Natural killer cell (primary cell): ENCODE results near the gene PCED1A. TPM values are rescaled to one million over a fixed set of nuclear protein-coding genes. Genes with fewer than 3 reads are reported as not detected.

ENCODE experiments used
- ATAC-seq, 3 donors: fragments of 150-1000 bp in 2 of 3; fragments of 200-7000 bp in 1 of 3; cut with Tn5 transposase; 1 replicate in 1 of 3; 2 replicates in 2 of 3; pipeline ENCODE4 v1.10.0; 2021; ENCODE audit warnings: mild to moderate bottlenecking in 2 of 3, moderate library complexity in 2 of 3
- DNase-seq, 2 donors: peaks; one replicate each; pipeline versions ENCODE4 v3.0.0 to v3.0.0-alpha.2; 2013 to 2021; ENCODE audit warnings: mixed read lengths in 1 of 2
- H3K27ac ChIP-seq: one replicate; pipeline ENCODE4 v1.5.1; 2013; ENCODE audit warnings: mild to moderate bottlenecking, low read length
- H3K27me3 ChIP-seq: one replicate; pipeline ENCODE4 v1.6.1; 2013; ENCODE audit warnings: low read length; ENCODE audit not compliant: control insufficient read depth, insufficient read depth
- H3K36me3 ChIP-seq: one replicate; pipeline ENCODE4 v1.6.1; 2013; ENCODE audit warnings: low read length; ENCODE audit not compliant: control insufficient read depth, insufficient read depth
- H3K4me1 ChIP-seq: one replicate; pipeline ENCODE4 v1.6.1; 2013; ENCODE audit warnings: low read length; ENCODE audit not compliant: control insufficient read depth, insufficient read depth
- H3K4me3 ChIP-seq: one replicate; pipeline ENCODE4 v1.5.1; 2013; ENCODE audit warnings: low read length
- H3K9me3 ChIP-seq: one replicate; pipeline ENCODE4 v1.6.1; 2013; ENCODE audit warnings: low read length; ENCODE audit not compliant: control insufficient read depth, insufficient read depth
- H3K27ac Mint-ChIP-seq, 2 donors: one replicate each; pipeline ENCODE4 v1.8.0; 2022; ENCODE audit warnings: mild to moderate bottlenecking in 2 of 2, mixed read lengths in 2 of 2, moderate library complexity in 1 of 2
- H3K27me3 Mint-ChIP-seq, 2 donors: one replicate each; pipeline ENCODE4 v1.8.0; 2022; ENCODE audit warnings: low read depth in 2 of 2, mixed read lengths in 2 of 2
- H3K36me3 Mint-ChIP-seq: one replicate; pipeline ENCODE4 v1.8.0; 2022; ENCODE audit warnings: mixed read lengths
- H3K4me1 Mint-ChIP-seq, 2 donors: one replicate each; pipeline ENCODE4 v1.8.0; 2022; ENCODE audit warnings: mixed read lengths in 2 of 2
- H3K4me3 Mint-ChIP-seq: one replicate; pipeline ENCODE4 v1.8.0; 2022; ENCODE audit warnings: mild to moderate bottlenecking, moderate library complexity, mixed read lengths
- H3K9me3 Mint-ChIP-seq, 2 donors: one replicate each; pipeline ENCODE4 v1.8.0; 2022; ENCODE audit warnings: mixed read lengths in 2 of 2
- WGBS: methylation state at CpG from one replicate; pipeline ENCODE4 v1.1.7; 2013; ENCODE audit warnings: missing lambda C conversion rate; ENCODE audit not compliant: insufficient coverage; 5-methylcytosine and 5-hydroxymethylcytosine counted together
- intact Hi-C: fragments of 100-400 bp; cut with micrococcal nuclease; formaldehyde crosslinking; loops from one replicate; pipeline ENCODE4 v1.14.2; 2022
- total RNA-seq, 4 donors: library from RNA; stranded (reverse); fragments of 120-200 nt in 1 of 4; gene quantifications; one replicate each; pipeline versions ENCODE4 v1.2.3 to v1.2.4, GENCODE V29; 2013 to 2022
- TF ChIP-seq, protein P1 (sequence below): fragments of 200-600 bp; IDR thresholded peaks from one replicate; pipeline ENCODE4 v1.8.0; 2022; ENCODE audit warnings: antibody characterized with exemption

The PCED1A gene, protein sequence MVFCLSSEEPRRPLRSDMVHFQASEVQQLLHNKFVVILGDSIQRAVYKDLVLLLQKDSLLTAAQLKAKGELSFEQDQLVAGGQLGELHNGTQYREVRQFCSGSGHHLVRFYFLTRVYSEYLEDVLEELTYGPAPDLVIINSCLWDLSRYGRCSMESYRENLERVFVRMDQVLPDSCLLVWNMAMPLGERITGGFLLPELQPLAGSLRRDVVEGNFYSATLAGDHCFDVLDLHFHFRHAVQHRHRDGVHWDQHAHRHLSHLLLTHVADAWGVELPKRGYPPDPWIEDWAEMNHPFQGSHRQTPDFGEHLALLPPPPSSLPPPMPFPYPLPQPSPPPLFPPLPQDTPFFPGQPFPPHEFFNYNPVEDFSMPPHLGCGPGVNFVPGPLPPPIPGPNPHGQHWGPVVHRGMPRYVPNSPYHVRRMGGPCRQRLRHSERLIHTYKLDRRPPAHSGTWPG
- total RNA-seq, result 10 to 100 TPM; 70.3 to 76.5 (median 71.1) TPM
- 46.1 TPM for total RNA-seq (2013)

DNA sequence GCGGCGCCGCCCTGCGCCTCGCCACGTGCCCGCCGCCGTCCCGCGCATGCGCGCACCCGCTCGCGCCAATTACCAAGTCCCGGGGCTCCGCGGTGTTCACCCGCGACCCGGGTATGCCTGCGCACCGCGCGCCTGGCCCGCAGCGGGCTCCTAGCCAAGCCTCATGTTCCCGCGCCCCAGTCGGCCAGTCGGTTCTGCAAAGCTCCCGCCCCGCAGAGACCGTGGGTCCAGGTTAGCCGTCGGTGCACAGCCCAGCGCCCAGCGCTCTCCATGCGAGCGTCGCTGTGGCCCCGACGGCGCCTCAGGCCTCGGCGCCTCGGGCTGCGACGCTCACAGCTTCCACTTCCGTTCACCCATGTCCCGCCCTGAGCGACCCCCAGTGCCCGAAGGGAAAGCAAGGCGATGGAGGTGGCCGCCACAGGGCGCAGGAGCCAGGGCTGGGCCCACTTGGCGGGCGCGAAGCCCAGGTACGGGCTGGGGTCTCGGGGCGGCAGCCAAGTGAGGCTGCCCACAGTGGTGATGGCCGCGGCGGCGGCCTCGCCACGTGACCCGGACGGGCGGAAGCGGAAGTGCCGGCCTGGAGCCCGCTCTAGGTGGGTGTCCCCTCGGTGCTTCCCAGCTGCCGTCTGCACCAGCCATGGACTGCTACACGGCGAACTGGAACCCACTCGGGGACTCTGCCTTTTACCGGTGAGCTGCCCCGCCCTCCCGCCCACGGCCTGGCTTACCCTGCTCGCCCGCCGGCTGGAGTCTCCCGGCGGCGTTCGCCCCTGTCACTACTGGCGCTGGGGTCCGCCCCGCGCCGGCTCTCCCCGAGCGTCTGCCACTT lies at the start of gene PCED1A, which contains the start of gene VPS16:
PCED1A (minus strand) TSS at position 518 of the 829 bp plus-strand sequence. CDS start 743 bp downstream, outside the sequence.
VPS16 (plus strand) TSS at position 608 of the 829 bp plus-strand sequence; CDS start at position 638, 30 bp downstream.
- peaks cover 30 to 55% of the 10 kb centered on the region in 2 donors for H3K4me1 Mint-ChIP-seq
- WGBS, result 5% methylated on average over 98 of the region's 98 CpGs
- DNase-seq, result peak; percentile 90 to 94

DNA sequence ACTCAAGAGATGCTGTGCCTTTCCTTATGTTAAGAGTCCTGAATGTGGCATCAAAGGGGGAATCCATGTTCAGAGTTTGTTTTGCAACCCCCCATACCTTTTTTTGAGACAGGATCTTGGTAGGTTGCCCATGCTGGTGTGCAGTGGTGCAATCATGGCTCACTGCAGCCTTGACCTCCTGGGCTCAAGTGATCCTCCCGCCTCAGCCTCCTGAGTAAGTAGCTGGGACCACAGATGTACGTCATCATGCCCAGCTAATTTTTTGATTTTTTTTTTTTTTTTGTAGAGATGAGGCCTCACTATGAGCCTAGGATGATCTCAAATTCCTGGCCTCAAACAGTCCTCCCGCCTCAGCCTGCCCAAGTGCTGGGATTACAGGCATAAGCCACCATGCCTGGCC lies 49.3 kb upstream of the PCED1A start:
- H3K4me3 ChIP-seq, result no peak overlapping the region
- Mint-ChIP-seq H3K27me3 (no peaks in the 10 kb centered on the region), H3K27ac (peak overlapping the region; percentile 53 to 54), H3K4me3 (no peak overlapping the region), H3K9me3 (no peaks in the 10 kb centered on the region), H3K36me3 (no peaks in the 10 kb centered on the region), H3K4me1 (peaks cover 80 to 82% of the 10 kb centered on the region in 2 donors)
- DNase-seq (no peak), ATAC-seq (no peak)
- H3K9me3 ChIP-seq, result no peaks in the 10 kb centered on the region
- no peak overlapping the region for H3K27ac ChIP-seq
- intact Hi-C loops, result no loop called here
- H3K36me3 ChIP-seq, result no peaks in the 10 kb centered on the region
- H3K27me3 ChIP-seq, result no peaks in the 10 kb centered on the region
- H3K4me1 ChIP-seq, result peaks cover 2% of the 10 kb centered on the region
- 94% methylated on average over 3 of the region's 3 CpGs for WGBS
- TF ChIP-seq, protein P1, sequence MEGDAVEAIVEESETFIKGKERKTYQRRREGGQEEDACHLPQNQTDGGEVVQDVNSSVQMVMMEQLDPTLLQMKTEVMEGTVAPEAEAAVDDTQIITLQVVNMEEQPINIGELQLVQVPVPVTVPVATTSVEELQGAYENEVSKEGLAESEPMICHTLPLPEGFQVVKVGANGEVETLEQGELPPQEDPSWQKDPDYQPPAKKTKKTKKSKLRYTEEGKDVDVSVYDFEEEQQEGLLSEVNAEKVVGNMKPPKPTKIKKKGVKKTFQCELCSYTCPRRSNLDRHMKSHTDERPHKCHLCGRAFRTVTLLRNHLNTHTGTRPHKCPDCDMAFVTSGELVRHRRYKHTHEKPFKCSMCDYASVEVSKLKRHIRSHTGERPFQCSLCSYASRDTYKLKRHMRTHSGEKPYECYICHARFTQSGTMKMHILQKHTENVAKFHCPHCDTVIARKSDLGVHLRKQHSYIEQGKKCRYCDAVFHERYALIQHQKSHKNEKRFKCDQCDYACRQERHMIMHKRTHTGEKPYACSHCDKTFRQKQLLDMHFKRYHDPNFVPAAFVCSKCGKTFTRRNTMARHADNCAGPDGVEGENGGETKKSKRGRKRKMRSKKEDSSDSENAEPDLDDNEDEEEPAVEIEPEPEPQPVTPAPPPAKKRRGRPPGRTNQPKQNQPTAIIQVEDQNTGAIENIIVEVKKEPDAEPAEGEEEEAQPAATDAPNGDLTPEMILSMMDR, result no peak

More for the DNA sequence above, at the start of gene PCED1A, which contains the start of gene VPS16:
- Histone ChIP-seq H3K36me3 (peaks cover 7% of the 10 kb centered on the region), H3K27ac (peak within 1 kb of the TSS; percentile 81), H3K4me1 (peaks cover 26% of the 10 kb centered on the region), H3K9me3 (no peaks in the 10 kb centered on the region), H3K27me3 (no peaks in the 10 kb centered on the region), H3K4me3 (peak within 1 kb of the TSS; percentile 83)
- H3K27me3 Mint-ChIP-seq, result no peaks in the 10 kb centered on the region
- ATAC-seq, result peak; percentile 95 to 97 (median 96)
- intact Hi-C loops, result loop anchor here (1.0 to 2.0 kb wide), 2 partner anchors 12 to 32 kb away; partner anchors contain the start of gene PTPRA
- peak within 1 kb of the TSS; percentile 81 to 95 for H3K27ac Mint-ChIP-seq
- no peaks in the 10 kb centered on the region for H3K36me3 Mint-ChIP-seq
- H3K4me3 Mint-ChIP-seq, result peak within 1 kb of the TSS; percentile 94
- no peaks in the 10 kb centered on the region for H3K9me3 Mint-ChIP-seq
- TF ChIP-seq, protein P1, result no peak

DNA sequence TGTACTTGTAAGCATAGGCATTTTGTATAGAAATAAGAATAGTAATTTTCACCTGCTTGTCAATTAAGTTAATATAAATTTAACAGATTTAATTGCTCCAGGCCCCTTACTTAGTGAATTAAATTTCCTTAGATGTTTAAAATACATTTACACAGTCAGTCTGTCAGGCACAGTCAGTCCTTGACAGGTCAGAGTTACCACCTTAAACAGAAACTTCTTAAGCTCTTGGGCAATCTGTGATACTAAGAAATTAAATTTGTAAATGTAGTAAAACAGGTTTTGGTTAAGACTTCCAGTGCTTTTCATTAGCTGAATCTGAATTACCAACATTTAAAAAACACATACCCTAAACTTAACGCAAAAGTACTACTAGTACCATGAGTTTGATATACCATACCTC lies 48.8 kb upstream of the PCED1A start:
- Mint-ChIP-seq H3K4me1 (peaks cover 83 to 84% of the 10 kb centered on the region in 2 donors), H3K27me3 (no peaks in the 10 kb centered on the region), H3K9me3 (no peaks in the 10 kb centered on the region), H3K36me3 (no peaks in the 10 kb centered on the region), H3K27ac (peak overlapping the region; percentile 53 to 54), H3K4me3 (no peak overlapping the region)
- DNase-seq, result no peak
- no peak for ATAC-seq
- no peaks in the 10 kb centered on the region for H3K27me3 ChIP-seq
- no peaks in the 10 kb centered on the region for H3K9me3 ChIP-seq
- 92% methylated on average over 1 of the region's 1 CpG for WGBS
- intact Hi-C loops, result no loop called here
- TF ChIP-seq, protein P1, result no peak
- H3K4me3 ChIP-seq, result no peak overlapping the region
- H3K27ac ChIP-seq, result no peak overlapping the region
- H3K4me1 ChIP-seq, result peaks cover 5% of the 10 kb centered on the region
- H3K36me3 ChIP-seq, result no peaks in the 10 kb centered on the region
